Measurements from ENCODE around the gene B4GALNT4.

GRCh38 chr11:390175-390574 lies 20.9 kb downstream of the B4GALNT4 start:
- TF ChIP-seq CTCF (IDR thresholded peaks at IDR 0.05) (no peak), POLR2AphosphoS5 (IDR thresholded peaks at IDR 0.05) (no peak), EP300 (IDR thresholded peaks at IDR 0.05) (no peak)
